ENCODE measurements around the gene SRPK3.

DNA sequence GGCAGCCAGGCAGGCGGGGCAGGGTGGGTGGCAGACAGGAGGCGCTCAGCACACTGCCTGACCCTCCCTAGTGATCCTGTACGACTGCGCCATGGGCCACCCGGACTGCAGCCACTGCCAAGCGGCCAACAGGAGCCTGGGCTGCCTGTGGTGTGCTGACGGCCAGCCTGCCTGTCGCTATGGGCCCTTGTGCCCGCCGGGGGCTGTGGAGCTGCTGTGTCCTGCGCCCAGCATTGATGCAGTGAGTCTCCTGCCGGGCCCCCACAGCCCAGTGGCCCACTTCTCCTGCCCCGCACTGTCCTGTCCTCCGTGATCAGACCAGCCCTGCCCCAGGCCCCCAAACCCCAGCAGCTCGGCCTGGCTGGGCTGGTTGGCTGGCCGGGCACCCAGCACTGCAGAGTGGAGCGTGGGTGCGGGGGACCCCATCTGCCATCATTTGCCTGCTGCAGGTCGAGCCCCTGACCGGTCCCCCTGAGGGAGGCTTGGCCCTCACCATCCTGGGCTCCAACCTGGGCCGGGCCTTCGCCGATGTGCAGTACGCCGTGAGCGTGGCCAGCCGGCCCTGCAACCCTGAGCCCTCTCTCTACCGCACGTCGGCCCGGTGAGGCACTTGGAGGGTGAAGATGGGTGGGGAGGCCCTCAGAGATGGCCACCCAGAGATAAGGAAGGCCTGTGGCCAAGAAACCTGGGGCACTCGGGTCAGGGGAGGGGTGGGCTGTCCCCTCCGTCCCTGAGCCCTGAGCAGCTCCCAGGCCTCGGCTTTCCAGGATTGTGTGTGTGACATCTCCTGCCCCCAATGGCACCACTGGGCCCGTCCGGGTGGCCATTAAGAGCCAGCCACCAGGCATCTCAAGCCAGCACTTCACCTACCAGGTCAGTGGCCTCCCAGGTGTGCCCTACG, 9.2 kb upstream of the SRPK3 start:
- no peak for TF ChIP-seq ZFP36 (IDR thresholded peaks at IDR 0.05; ENCODE audit: borderline replicate concordance, partially characterized antibody)
- TF ChIP-seq CTCF (IDR thresholded peaks at IDR 0.05) = no peak
- TF ChIP-seq POLR2A (IDR thresholded peaks at IDR 0.05; ENCODE audit: low read length) = no peak
- no peak for TF ChIP-seq RCOR1 (IDR thresholded peaks at IDR 0.05; ENCODE audit: low read depth, low read length)
- TF ChIP-seq NR3C1 (IDR thresholded peaks at IDR 0.05) = no peak
- TF ChIP-seq FOSL2 (IDR thresholded peaks at IDR 0.05) = no peak
- TF ChIP-seq FOSL2 (CRISPR knock-in tag; IDR thresholded peaks at IDR 0.05) = no peak
- TF ChIP-seq JUN (IDR thresholded peaks at IDR 0.05) = no peak
- TF ChIP-seq, protein P1, sequence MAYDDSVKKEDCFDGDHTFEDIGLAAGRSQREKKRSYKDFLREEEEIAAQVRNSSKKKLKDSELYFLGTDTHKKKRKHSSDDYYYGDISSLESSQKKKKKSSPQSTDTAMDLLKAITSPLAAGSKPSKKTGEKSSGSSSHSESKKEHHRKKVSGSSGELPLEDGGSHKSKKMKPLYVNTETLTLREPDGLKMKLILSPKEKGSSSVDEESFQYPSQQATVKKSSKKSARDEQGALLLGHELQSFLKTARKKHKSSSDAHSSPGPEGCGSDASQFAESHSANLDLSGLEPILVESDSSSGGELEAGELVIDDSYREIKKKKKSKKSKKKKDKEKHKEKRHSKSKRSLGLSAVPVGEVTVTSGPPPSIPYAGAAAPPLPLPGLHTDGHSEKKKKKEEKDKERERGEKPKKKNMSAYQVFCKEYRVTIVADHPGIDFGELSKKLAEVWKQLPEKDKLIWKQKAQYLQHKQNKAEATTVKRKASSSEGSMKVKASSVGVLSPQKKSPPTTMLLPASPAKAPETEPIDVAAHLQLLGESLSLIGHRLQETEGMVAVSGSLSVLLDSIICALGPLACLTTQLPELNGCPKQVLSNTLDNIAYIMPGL (CRISPR knock-in tag; IDR thresholded peaks at IDR 0.05; ENCODE audit: borderline replicate concordance) = no peak
